HepG2 (cell line): Measurements from ENCODE around the gene DYNLT2B. TPM values are rescaled to one million over a fixed set of nuclear protein-coding genes. Genes with fewer than 3 reads are reported as not detected.

ENCODE experiments used
- ATAC-seq: fragments of 200-7000 bp; cut with Tn5 transposase; 3 replicates; pipeline ENCODE4 v1.9.1; 2020; ENCODE audit warnings: mild to moderate bottlenecking, moderate library complexity
- BruUV-seq: library from RNA; stranded (reverse); fragments of 400-500 nt; replicated peaks from 2 replicates; lab custom pipeline; 2021; lab: Mats Ljungman, UMichigan
- CTCF ChIA-PET: fragments of 300-600 bp; formaldehyde crosslinking; extraction: SDS; loops from one replicate; lab custom pipeline; 2021; ENCODE audit warnings: low total read pairs, inconsistent platforms, low intra/inter-chr PET ratio; lab: Yijun Ruan, JAX
- POLR2A ChIA-PET: fragments of 350-600 bp; sonication (Branson Sonifier 250); formaldehyde crosslinking; loops from one replicate; lab custom pipeline; 2020; ENCODE audit warnings: antibody characterized with exemption, inconsistent platforms; lab: Yijun Ruan, JAX
- DNase-seq: peaks from one replicate; pipeline ENCODE4 v3.0.0-alpha.2; 2015; ENCODE audit warnings: low spot score
- FAIRE-seq: peaks from 3 replicates; lab custom pipeline; 2011; peaks lifted over from hg19 to GRCh38; lab: Jason Lieb, UNC
- H2AFZ ChIP-seq: one replicate; pipeline ENCODE4 v1.6.1; 2011; ENCODE audit warnings: low read length, inconsistent platforms
- H3K27ac ChIP-seq: fragments of 300-600 bp; 3 replicates; pipeline ENCODE4 v1.8.0; 2011; ENCODE audit warnings: mixed run types, mild to moderate bottlenecking, mixed read lengths, low read length, inconsistent platforms; ENCODE audit not compliant: insufficient read depth; ENCODE audit errors: extremely low read length
- H3K27me3 ChIP-seq, 2 experiments: fragments of 200-600 bp in 1 of 2; 2 replicates in 1 of 2; 3 replicates in 1 of 2; pipeline versions ENCODE4 v1.6.0 to v1.8.0; 2011; ENCODE audit warnings: low read length in 2 of 2, mild to moderate bottlenecking in 2 of 2, moderate library complexity in 2 of 2, inconsistent platforms in 1 of 2; ENCODE audit not compliant: insufficient read depth in 2 of 2, control insufficient read depth in 1 of 2
- H3K36me3 ChIP-seq, 2 experiments: fragments of 200-600 bp in 1 of 2; replicated peaks in 1 of 2; 2 replicates in 1 of 2; 3 replicates in 1 of 2; pipeline versions ENCODE4 v1.5.1 to v1.8.0; 2011; ENCODE audit warnings: low read length in 2 of 2, inconsistent platforms in 1 of 2; ENCODE audit not compliant: insufficient read depth in 2 of 2, control insufficient read depth in 1 of 2
- H3K4me1 ChIP-seq: 2 replicates; pipeline ENCODE4 v1.5.1; 2012; ENCODE audit warnings: low read length, inconsistent platforms; ENCODE audit not compliant: insufficient read depth
- H3K4me2 ChIP-seq: 2 replicates; pipeline ENCODE4 v1.6.0; 2011; ENCODE audit warnings: low read depth, low read length, inconsistent platforms
- H3K4me3 ChIP-seq, 3 experiments: fragments of 200-600 bp in 1 of 3; sonication (generic), shearing (Covaris generic) in 1 of 3; replicated peaks in 1 of 3; 2 replicates each; pipeline ENCODE4 v1.5.1; 2011 to 2016; ENCODE audit warnings: low read length in 3 of 3, inconsistent platforms in 2 of 3, low read depth in 2 of 3, mild to moderate bottlenecking in 2 of 3, control low read depth in 1 of 3, mixed read lengths in 1 of 3; ENCODE audit not compliant: insufficient read depth in 1 of 3
- H3K79me2 ChIP-seq: one replicate; pipeline ENCODE4 v1.6.1; 2011; ENCODE audit warnings: low read length, inconsistent platforms; ENCODE audit not compliant: insufficient read depth
- H3K9ac ChIP-seq: 2 replicates; pipeline ENCODE4 v1.6.0; 2011; ENCODE audit warnings: mild to moderate bottlenecking, low read depth, low read length, inconsistent platforms; ENCODE audit not compliant: insufficient read depth
- H3K9me3 ChIP-seq: 2 replicates; pipeline ENCODE4 v1.5.1; 2012; ENCODE audit warnings: mild to moderate bottlenecking, low read length
- H4K20me1 ChIP-seq: 2 replicates; pipeline ENCODE4 v1.6.0; 2011; ENCODE audit warnings: inconsistent platforms, mild to moderate bottlenecking, low read length, moderate library complexity; ENCODE audit not compliant: insufficient read depth
- MAFF ChIP-seq: IDR thresholded peaks from 2 replicates; pipeline ENCODE4 v1.6.1; 2011; ENCODE audit warnings: low read depth, low read length, improper control_type of control experiment
- MAFK ChIP-seq, 2 experiments: IDR thresholded peaks in 1 of 2; conservative IDR thresholded peaks in 1 of 2; 2 replicates each; pipeline ENCODE4 v1.6.1; 2011; ENCODE audit warnings: improper control_type of control experiment in 2 of 2, low read length in 2 of 2
- PPARG ChIP-seq: conservative IDR thresholded peaks from 2 replicates; pipeline ENCODE4 v1.6.1; 2016; ENCODE audit warnings: missing biosample characterization, missing genetic modification reagents
- ZNF431 ChIP-seq: sonication (generic); formaldehyde crosslinking; IDR thresholded peaks from 2 replicates; pipeline ENCODE4 v1.9.0; 2022; ENCODE audit warnings: missing genetic modification reagents, low read depth, mild to moderate bottlenecking, borderline replicate concordance
- ZNF557 ChIP-seq: sonication (generic); formaldehyde crosslinking; IDR thresholded peaks from 2 replicates; pipeline ENCODE4 v1.4.0; 2020; ENCODE audit warnings: missing genetic modification reagents
- ZZZ3 ChIP-seq: sonication (generic); formaldehyde crosslinking; IDR thresholded peaks from 2 replicates; pipeline ENCODE4 v1.4.0; 2020; ENCODE audit warnings: missing genetic modification reagents, mild to moderate bottlenecking, borderline replicate concordance
- WGBS: methylation state at CpG from one replicate; pipeline ENCODE4 v1.1.6; 2017; ENCODE audit warnings: low lambda C conversion rate; 5-methylcytosine and 5-hydroxymethylcytosine counted together
- in situ Hi-C: cut with HindIII; loops from 2 replicates; pipeline ENCODE4 v1.10.0; 2017; ENCODE audit warnings: low pct_unique_long_range_greater_than_20kb; ENCODE audit not compliant: extremely low pct_ligation_motif_present
- intact Hi-C: fragments of 100-400 bp; cut with micrococcal nuclease; formaldehyde crosslinking; loops from one replicate; pipeline ENCODE4 v1.10.0; 2022; ENCODE audit not compliant: unreplicated experiment
- polyA plus RNA-seq, 8 experiments: library from polyadenylated mRNA; depleted of rRNA in 3 of 8; stranded (reverse) in 7 of 8; unstranded in 1 of 8; fragments of >200 nt; fragmentation: Illumina TruSeq in 4 of 8; extraction: Trizol in 4 of 8; gene quantifications; 2 replicates each; pipeline versions ENCODE4 v1.2.1 to v1.2.3, GENCODE V29; 2011 to 2016; ENCODE audit warnings: low read depth in 4 of 8, missing spikeins in 1 of 8, mixed read lengths in 1 of 8; ENCODE audit not compliant: insufficient read depth in 1 of 8
- total RNA-seq, 5 experiments: library from RNA; depleted of rRNA; stranded (reverse); fragments of >200 nt; fragmentation: Illumina TruSeq; extraction: Trizol; gene quantifications; 2 replicates each; pipeline ENCODE4 v1.2.3, GENCODE V29; 2016; ENCODE audit warnings: low read depth in 1 of 5

The DYNLT2B gene
- total and polyA plus RNA-seq, 2 of the 13 experiments (the other 11 are each of a cell fraction or from before 2014, with no cell fraction given): 4.0 to 7.0 TPM

DNA sequence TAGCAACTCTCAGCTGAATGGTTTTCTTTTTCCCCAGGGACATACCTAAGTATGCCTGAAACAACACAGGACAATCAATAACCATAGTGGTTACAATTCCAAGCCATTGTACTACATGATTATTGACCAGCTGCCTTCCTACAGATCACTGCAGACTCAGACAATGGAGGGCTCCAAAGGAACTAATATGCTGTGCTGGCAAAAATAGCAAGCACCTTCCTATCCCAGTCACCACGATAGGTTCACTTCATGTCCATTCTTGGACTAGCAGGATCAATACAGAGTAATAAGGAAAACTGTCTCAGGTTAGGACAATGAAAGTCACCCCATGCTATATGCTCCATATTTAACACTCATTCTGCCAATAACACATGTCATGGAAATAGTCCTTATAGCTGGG lies 37.6 kb upstream of the DYNLT2B start:
- Histone ChIP-seq H3K4me3 (no peak overlapping the region), H3K4me2 (no peak overlapping the region), H4K20me1 (no peaks in the 10 kb centered on the region), H3K27ac (no peak overlapping the region), H2AFZ (no peak overlapping the region), H3K4me1 (no peaks in the 10 kb centered on the region), H3K27me3 (no peaks in the 10 kb centered on the region; a peak in 1 of 5 replicates), H3K9me3 (no peaks in the 10 kb centered on the region), H3K9ac (no peak overlapping the region), H3K79me2 (no peaks in the 10 kb centered on the region), H3K36me3 (peaks cover 20 to 47% of the 10 kb centered on the region in 2 experiments)
- no peak for DNase-seq
- no peak for FAIRE-seq
- no TSS peak for BruUV-seq
- in situ Hi-C loops: no loop called here
- 100% methylated on average over 1 of the region's 1 CpG for WGBS
- intact Hi-C loops: no loop called here
- ChIA-PET POLR2A (no interaction called here), CTCF (no interaction called here)
- TF ChIP-seq MAFK (conservative IDR thresholded peaks at IDR 0.05 in 1 of 2, IDR thresholded peaks at IDR 0.05 in 1 of 2; ENCODE audit: low read length in 2 of 2): peak; percentile 80 to 83
- TF ChIP-seq MAFF: peak; percentile 63
- TF ChIP-seq ZNF431 (CRISPR knock-in tag): no peak
- ATAC-seq: no peak

DNA sequence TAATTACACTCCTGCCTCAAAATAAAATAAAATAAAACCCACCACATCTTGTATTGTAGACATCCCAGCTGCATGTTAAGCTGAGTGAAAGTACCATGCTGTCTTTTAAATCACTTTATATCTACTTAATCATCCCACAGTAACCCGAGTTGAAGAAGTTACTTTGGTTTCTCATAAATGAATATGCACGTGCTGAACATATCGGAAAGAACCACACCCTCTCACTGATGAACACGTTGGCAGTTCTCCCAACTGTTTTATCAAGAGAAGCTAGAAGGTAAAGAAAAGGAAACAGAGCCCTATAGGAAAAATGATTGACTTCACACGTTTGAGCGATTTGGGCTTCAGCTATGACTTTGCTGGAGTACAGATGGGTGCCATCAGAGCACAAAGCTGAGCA lies 36.1 kb upstream of the DYNLT2B start:
- Histone ChIP-seq H4K20me1 (no peaks in the 10 kb centered on the region), H3K9ac (no peak overlapping the region), H3K36me3 (peaks cover 17 to 39% of the 10 kb centered on the region in 2 experiments), H2AFZ (no peak overlapping the region), H3K4me2 (no peak overlapping the region), H3K27me3 (no peaks in the 10 kb centered on the region; a peak in 1 of 5 replicates), H3K9me3 (no peaks in the 10 kb centered on the region), H3K27ac (no peak overlapping the region), H3K4me1 (peaks cover 1% of the 10 kb centered on the region; the same call in 1 of the 2 replicates), H3K4me3 (no peak overlapping the region), H3K79me2 (no peaks in the 10 kb centered on the region)
- no peak for TF ChIP-seq ZNF557
- TF ChIP-seq PPARG: no peak
- TF ChIP-seq ZZZ3: no peak
- DNase-seq: no peak
- in situ Hi-C loops (no loop called here), intact Hi-C loops (no loop called here)
- ATAC-seq: no peak
- BruUV-seq: no TSS peak
- 93% methylated on average over 6 of the region's 6 CpGs for WGBS
- CTCF ChIA-PET: no interaction called here
- POLR2A ChIA-PET: interaction anchor here (1.6 kb wide), 1 partner anchor 36 kb away, joined by 3 read pairs; the partner anchor contains the start of gene DYNLT2B
- no peak for FAIRE-seq
